Mucosa of descending colon (tissue), 3 donors: ENCODE data around the gene DPP7. TPM values are rescaled to one million over a fixed set of nuclear protein-coding genes. Genes with fewer than 3 reads are reported as not detected.

Experiments
- ATAC-seq: fragments of 200-7000 bp; cut with Tn5 transposase; one replicate; pipeline ENCODE4 v1.9.1; 2020; ENCODE audit warnings: mild to moderate bottlenecking, moderate library complexity
- DNase-seq, 3 donors: peaks; one replicate each; pipeline ENCODE4 v3.0.0-alpha.2; 2020
- H3K36me3 ChIP-seq: fragments of 200-600 bp; one replicate; pipeline ENCODE4 v1.8.0; 2021; ENCODE audit warnings: low read depth, mild to moderate bottlenecking
- H3K4me1 ChIP-seq: fragments of 200-600 bp; one replicate; pipeline ENCODE4 v1.8.0; 2021; ENCODE audit warnings: low read depth, mild to moderate bottlenecking
- H3K4me3 ChIP-seq: fragments of 200-600 bp; one replicate; pipeline ENCODE4 v1.8.0; 2021; ENCODE audit warnings: mild to moderate bottlenecking
- H3K9me3 ChIP-seq: fragments of 200-600 bp; one replicate; pipeline ENCODE4 v1.8.0; 2021; ENCODE audit warnings: mild to moderate bottlenecking
- intact Hi-C, 2 donors: fragments of 100-400 bp; cut with DNase I in 1 of 2; cut with micrococcal nuclease in 1 of 2; formaldehyde crosslinking; loops; one replicate each; pipeline versions ENCODE4 v1.11.0 to v1.11.1; 2022; cut with DNase I, micrococcal nuclease
- total RNA-seq, 3 donors: library from RNA; stranded (reverse); fragmentation: NEBNext Ultra II Directional in 2 of 3; extraction: Animal tissue kit (Norgen Biotek cat#: 25700) in 2 of 3; gene quantifications; one replicate each; pipeline versions ENCODE4 v1.2.1 to v1.2.4, GENCODE V29; 2021 to 2023
- TF ChIP-seq, protein P1 (sequence below): fragments of 200-600 bp; IDR thresholded peaks from one replicate; pipeline ENCODE4 v1.8.0; 2022; ENCODE audit warnings: antibody characterized with exemption, mild to moderate bottlenecking
- donor health status: DM: no; HTN: no; CAD: no; lungs with moderate emphysema.
- donor health status: DM: no; HTN: no; CAD: no.
- donor health status: DM: no; HTN: yes; CAD: no.

Gene DPP7
- total RNA-seq, 3 donors from 2014 or later: 47.0 to 114 (median 51.5) TPM

GRCh38 chr9:137108608-137109249 is 5.8 kb downstream of the DPP7 start:
- ATAC-seq (no peak), DNase-seq (no peak)
- H3K4me3 ChIP-seq: no peak overlapping the region
- TF ChIP-seq, protein P1, sequence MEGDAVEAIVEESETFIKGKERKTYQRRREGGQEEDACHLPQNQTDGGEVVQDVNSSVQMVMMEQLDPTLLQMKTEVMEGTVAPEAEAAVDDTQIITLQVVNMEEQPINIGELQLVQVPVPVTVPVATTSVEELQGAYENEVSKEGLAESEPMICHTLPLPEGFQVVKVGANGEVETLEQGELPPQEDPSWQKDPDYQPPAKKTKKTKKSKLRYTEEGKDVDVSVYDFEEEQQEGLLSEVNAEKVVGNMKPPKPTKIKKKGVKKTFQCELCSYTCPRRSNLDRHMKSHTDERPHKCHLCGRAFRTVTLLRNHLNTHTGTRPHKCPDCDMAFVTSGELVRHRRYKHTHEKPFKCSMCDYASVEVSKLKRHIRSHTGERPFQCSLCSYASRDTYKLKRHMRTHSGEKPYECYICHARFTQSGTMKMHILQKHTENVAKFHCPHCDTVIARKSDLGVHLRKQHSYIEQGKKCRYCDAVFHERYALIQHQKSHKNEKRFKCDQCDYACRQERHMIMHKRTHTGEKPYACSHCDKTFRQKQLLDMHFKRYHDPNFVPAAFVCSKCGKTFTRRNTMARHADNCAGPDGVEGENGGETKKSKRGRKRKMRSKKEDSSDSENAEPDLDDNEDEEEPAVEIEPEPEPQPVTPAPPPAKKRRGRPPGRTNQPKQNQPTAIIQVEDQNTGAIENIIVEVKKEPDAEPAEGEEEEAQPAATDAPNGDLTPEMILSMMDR: no peak
- H3K9me3 ChIP-seq: no peaks in the 10 kb centered on the region
- no peaks in the 10 kb centered on the region for H3K4me1 ChIP-seq
- intact Hi-C loops: no loop called here
- no peaks in the 10 kb centered on the region for H3K36me3 ChIP-seq

DNA sequence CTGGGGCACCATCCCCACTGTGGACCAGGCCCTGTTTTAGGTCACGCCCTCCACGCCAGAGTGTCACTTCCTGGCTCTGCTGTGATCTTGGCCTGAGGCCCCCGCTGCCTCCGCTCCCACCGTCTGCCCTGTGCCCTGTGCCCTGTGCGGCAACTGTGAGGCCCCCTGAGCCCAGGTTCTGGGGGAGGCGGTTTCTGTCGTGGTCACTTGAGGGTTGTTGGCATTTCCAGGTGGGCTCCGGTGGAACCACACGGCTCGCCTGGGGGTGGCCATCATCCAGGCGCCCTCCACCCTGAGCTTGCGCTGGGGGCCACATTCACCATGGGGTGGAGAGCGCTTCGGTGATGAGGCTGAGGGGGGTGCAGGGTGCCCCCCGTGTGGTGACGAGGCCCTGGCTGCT is 6.6 kb downstream of the DPP7 start:
- intact Hi-C loops: no loop called here

GRCh38 chr9:137107312-137107921 is 7.1 kb downstream of the DPP7 start:
- DNase-seq (no peak), ATAC-seq (no peak)
- intact Hi-C loops: no loop called here
- Histone ChIP-seq H3K9me3 (no peaks in the 10 kb centered on the region), H3K36me3 (no peaks in the 10 kb centered on the region), H3K4me1 (no peaks in the 10 kb centered on the region), H3K4me3 (no peak overlapping the region)
- TF ChIP-seq, protein P1: no peak

More for the DNA sequence above, 6.6 kb downstream of the DPP7 start:
- no peak for ATAC-seq
- Histone ChIP-seq H3K36me3 (no peaks in the 10 kb centered on the region), H3K9me3 (no peaks in the 10 kb centered on the region), H3K4me1 (no peaks in the 10 kb centered on the region), H3K4me3 (no peak overlapping the region)
- TF ChIP-seq, protein P1: no peak
- no peak for DNase-seq

GRCh38 chr9:137106662-137107250 is 7.8 kb downstream of the DPP7 start:
- H3K36me3 ChIP-seq: no peaks in the 10 kb centered on the region
- TF ChIP-seq, protein P1: no peak
- no peak overlapping the region for H3K4me3 ChIP-seq
- no peaks in the 10 kb centered on the region for H3K9me3 ChIP-seq
- H3K4me1 ChIP-seq: no peaks in the 10 kb centered on the region
- DNase-seq (no peak), ATAC-seq (no peak)
- intact Hi-C loops: no loop called here

DNA sequence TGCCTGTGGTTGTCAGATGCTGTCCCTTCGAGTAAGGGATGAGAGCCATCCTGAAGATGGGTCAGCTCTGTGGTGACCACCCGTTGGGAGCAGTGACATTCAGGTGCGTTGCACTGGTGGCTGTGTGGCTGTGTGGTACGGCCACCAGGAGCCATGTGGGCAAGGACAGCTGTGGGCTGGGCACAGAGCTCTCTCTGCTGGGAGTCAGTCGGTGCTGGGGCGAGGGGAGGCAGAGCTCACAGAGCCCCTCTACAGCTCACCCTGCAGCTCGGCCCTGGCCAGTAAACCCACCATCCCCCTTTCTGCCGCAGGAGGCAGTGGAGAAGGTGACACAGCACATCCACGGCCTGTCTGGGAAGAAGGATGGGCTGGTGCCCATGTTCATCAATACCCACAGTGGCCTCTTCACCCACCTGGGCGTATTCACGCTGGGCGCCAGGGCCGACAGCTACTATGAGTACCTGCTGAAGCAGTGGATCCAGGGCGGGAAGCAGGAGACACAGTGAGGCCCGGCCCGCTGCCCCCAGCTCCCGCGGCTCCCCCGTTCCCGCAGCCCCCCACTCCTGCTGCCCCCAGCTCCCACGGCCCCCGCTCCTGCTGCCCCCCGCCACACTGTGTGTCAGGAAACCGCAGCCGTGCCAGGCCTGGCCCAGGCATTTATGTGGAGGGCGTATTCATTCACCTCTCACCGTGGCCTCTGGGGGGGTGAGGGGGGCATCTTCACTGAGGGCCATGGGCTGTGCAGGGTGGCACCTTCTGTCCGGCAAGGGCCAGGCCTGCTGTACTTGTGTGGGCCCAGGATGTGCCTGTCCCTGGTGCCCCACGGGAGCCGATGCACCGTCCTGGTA is 8.5 kb downstream of the DPP7 start:
- no peak for ATAC-seq
- Histone ChIP-seq H3K4me1 (no peaks in the 10 kb centered on the region), H3K36me3 (peaks cover 5% of the 10 kb centered on the region), H3K9me3 (no peaks in the 10 kb centered on the region), H3K4me3 (no peak overlapping the region)
- intact Hi-C loops: no loop called here
- DNase-seq: no peak
- TF ChIP-seq, protein P1: no peak
